ENCODE results near the gene PIK3R1. TPM values are rescaled to one million over a fixed set of nuclear protein-coding genes. Genes with fewer than 3 reads are reported as not detected.

The PIK3R1 gene
- total RNA-seq, 4 donors from 2014 or later: 15.9 to 114 (median 40.8) TPM

DNA sequence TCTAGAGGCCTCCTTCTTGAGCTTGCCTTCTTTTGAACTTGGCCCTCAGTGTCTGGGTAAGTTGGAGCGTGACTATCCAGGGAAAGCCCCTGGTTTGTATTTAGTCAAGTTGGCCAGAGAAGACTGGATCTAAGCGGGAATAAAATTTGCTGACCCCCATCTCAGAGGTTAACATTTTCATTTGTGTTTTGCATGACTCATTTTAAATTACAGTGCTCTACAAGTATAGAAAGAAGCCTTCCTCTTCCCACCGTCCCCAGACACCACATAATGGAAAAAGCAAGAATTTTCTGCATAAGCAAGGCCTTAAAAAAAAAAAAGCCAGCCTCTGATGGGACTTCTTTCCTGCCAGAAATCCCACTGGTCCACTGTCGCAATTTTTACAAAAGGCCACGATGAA, 27.2 kb downstream of the PIK3R1 start:
- intact Hi-C loops (cut with DNase I): no loop called here
- no peaks in the 10 kb centered on the region for H3K9me3 ChIP-seq
- no peak for DNase-seq
- no peak overlapping the region for H3K4me3 ChIP-seq
- H3K36me3 ChIP-seq: no peaks in the 10 kb centered on the region
- H3K27ac ChIP-seq: peak overlapping the region in 2 of 4 donors; percentile 31 to 36
- peaks cover 9 to 99% (median 28%) of the 10 kb centered on the region in 3 donors for H3K4me1 ChIP-seq
- 50 to 64% methylated on average over 5 of the region's 5 CpGs for WGBS, 2 donors
- no peaks in the 10 kb centered on the region for H3K27me3 ChIP-seq
- TF ChIP-seq, protein P1, sequence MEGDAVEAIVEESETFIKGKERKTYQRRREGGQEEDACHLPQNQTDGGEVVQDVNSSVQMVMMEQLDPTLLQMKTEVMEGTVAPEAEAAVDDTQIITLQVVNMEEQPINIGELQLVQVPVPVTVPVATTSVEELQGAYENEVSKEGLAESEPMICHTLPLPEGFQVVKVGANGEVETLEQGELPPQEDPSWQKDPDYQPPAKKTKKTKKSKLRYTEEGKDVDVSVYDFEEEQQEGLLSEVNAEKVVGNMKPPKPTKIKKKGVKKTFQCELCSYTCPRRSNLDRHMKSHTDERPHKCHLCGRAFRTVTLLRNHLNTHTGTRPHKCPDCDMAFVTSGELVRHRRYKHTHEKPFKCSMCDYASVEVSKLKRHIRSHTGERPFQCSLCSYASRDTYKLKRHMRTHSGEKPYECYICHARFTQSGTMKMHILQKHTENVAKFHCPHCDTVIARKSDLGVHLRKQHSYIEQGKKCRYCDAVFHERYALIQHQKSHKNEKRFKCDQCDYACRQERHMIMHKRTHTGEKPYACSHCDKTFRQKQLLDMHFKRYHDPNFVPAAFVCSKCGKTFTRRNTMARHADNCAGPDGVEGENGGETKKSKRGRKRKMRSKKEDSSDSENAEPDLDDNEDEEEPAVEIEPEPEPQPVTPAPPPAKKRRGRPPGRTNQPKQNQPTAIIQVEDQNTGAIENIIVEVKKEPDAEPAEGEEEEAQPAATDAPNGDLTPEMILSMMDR (IDR thresholded peaks at IDR 0.05): no peak
- no peak for TF ChIP-seq POLR2A (IDR thresholded peaks at IDR 0.05)

DNA sequence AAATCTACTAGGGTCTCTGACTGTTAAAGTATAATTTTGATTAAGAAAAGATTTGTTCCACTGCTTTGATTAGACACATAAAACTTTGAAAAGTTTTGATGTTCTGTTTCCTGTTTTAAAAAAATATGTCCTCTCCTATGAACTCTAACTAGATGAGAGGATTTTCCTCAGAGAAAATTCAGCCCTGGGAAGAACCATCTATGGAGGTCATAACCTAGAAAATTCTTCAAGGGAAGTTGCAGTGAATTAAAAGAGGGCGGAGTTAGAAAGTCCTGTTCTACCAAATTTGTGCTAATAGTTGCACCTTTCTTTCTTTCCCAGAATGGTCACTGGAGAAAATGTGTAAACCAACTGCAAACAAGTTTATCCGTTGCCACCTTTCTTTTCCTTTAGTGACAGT, 27.7 kb downstream of the PIK3R1 start:
- Histone ChIP-seq H3K9me3 (no peaks in the 10 kb centered on the region), H3K4me3 (no peak overlapping the region), H3K4me1 (peaks cover 9 to 99% (median 28%) of the 10 kb centered on the region in 3 donors), H3K27ac (peak overlapping the region in 3 of 4 donors; percentile 18 to 31 (median 26)), H3K27me3 (no peaks in the 10 kb centered on the region), H3K36me3 (no peaks in the 10 kb centered on the region)
- intact Hi-C loops (cut with DNase I): no loop called here
- WGBS, 2 donors: 85 to 86% methylated on average over 2 of the region's 2 CpGs
- no peak for TF ChIP-seq POLR2A (IDR thresholded peaks at IDR 0.05)
- TF ChIP-seq, protein P1 (IDR thresholded peaks at IDR 0.05): no peak
- DNase-seq: no peak

DNA sequence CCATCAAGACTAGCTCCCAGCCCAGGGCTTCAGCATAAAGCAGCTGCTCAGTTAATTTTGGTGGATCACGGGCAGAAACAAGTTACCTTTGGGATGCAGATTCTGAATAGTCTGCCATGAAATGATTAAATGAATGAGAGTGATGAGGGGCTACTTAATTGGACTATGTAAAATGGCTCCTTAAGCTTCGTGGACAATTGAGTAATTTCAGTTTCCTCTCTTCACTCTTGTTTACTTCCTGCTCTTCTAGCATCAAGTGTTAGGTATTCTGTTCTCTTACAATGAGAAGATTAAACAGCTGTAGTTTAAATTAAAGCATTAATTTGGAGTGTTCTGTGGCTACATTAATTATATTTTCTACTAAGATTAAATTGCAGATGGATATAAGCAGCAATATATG, 28.1 kb downstream of the PIK3R1 start:
- H3K27me3 ChIP-seq: no peaks in the 10 kb centered on the region
- no peak for TF ChIP-seq POLR2A (IDR thresholded peaks at IDR 0.05)
- TF ChIP-seq, protein P1 (IDR thresholded peaks at IDR 0.05): no peak
- peak overlapping the region in 3 of 4 donors; percentile 18 to 31 (median 26) for H3K27ac ChIP-seq
- intact Hi-C loops (cut with DNase I): no loop called here
- H3K36me3 ChIP-seq: no peaks in the 10 kb centered on the region
- no peak overlapping the region for H3K4me3 ChIP-seq
- 65 to 68% methylated on average over 2 of the region's 2 CpGs for WGBS, 2 donors
- no peak for DNase-seq
- no peaks in the 10 kb centered on the region for H3K9me3 ChIP-seq
- peaks cover 9 to 99% (median 28%) of the 10 kb centered on the region in 3 donors for H3K4me1 ChIP-seq

DNA sequence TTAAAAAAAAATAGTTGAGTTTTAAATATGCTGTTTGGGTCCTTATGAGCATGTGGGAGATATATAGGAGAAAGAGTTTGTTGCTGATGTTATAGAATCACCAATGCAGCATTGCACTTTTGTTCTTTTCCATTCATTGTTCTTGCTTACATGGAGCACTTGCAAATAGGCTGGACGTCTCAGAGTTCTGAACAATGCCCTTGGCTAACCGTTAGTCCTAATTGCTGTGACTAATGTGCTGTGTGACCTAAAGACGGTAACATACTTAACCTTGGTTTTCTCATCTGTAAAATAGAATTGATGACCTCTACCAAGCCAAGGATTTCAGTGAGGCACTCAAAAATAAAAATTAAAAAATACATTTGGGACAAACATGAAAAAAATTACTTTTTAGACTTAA, 29.8 kb downstream of the PIK3R1 start:
- Histone ChIP-seq H3K4me1 (peaks cover 10 to 99% (median 28%) of the 10 kb centered on the region in 3 donors), H3K27ac (no peak overlapping the region), H3K36me3 (no peaks in the 10 kb centered on the region), H3K9me3 (no peaks in the 10 kb centered on the region), H3K27me3 (no peaks in the 10 kb centered on the region), H3K4me3 (no peak overlapping the region)
- TF ChIP-seq POLR2A (IDR thresholded peaks at IDR 0.05): no peak
- TF ChIP-seq, protein P1 (IDR thresholded peaks at IDR 0.05): no peak
- intact Hi-C loops (cut with DNase I): no loop called here
- WGBS, 2 donors: 27 to 31% methylated on average over 3 of the region's 3 CpGs
- DNase-seq: no peak

DNA sequence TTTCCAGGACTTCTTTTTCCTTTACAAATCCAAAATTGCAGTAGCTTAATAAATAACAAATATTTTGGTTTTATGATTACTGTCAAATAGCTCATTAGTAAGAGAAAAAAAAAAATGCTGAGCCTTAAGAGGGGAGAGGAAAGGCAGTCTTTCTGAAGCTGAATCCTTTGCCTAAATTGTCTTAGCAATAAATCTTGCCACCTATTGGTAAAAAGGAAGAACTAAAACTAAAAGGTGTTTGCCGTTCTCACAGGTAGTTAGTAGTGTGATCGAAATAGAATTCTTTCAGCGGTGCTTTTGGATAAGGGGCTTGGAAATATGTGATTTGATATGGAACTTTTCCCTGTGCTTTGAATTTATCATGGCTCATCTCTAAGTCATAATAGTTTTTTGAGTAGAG, 31.2 kb downstream of the PIK3R1 start:
- H3K36me3 ChIP-seq: no peaks in the 10 kb centered on the region
- no peak overlapping the region for H3K27ac ChIP-seq
- intact Hi-C loops (cut with DNase I): no loop called here
- TF ChIP-seq, protein P1 (IDR thresholded peaks at IDR 0.05): peak in 1 of 6 experiments; percentile 34
- no peak for TF ChIP-seq POLR2A (IDR thresholded peaks at IDR 0.05)
- H3K4me1 ChIP-seq: peaks cover 25 to 99% (median 37%) of the 10 kb centered on the region in 3 donors
- no peaks in the 10 kb centered on the region for H3K9me3 ChIP-seq
- no peaks in the 10 kb centered on the region for H3K27me3 ChIP-seq
- DNase-seq: no peak
- no peak overlapping the region for H3K4me3 ChIP-seq
- 83 to 88% methylated on average over 3 of the region's 3 CpGs for WGBS, 2 donors

Data from esophagus squamous epithelium (tissue), 5 donors.